ENCODE measurements around the gene HVCN1. TPM values are rescaled to one million over a fixed set of nuclear protein-coding genes. Genes with fewer than 3 reads are reported as not detected.

HVCN1 gene
- total RNA-seq, 1 donor from 2014 or later: 7.6 TPM

GRCh38 chr12:110687396-110688169, 1.3 kb downstream of the HVCN1 start:
- no peak overlapping the region for H3K27ac ChIP-seq
- intact Hi-C loops (cut with DNase I): no loop called here
- H3K4me3 ChIP-seq: no peak overlapping the region
- no peaks in the 10 kb centered on the region for H3K27me3 ChIP-seq
- TF ChIP-seq POLR2A (IDR thresholded peaks at IDR 0.05) (no peak), POLR2AphosphoS5 (IDR thresholded peaks at IDR 0.05; ENCODE audit: insufficient read depth in 1 of 2, low read depth in 1 of 2) (no peak), CTCF (IDR thresholded peaks at IDR 0.05) (no peak)
- H3K9me3 ChIP-seq: no peaks in the 10 kb centered on the region
- H3K4me1 ChIP-seq: peaks cover 26% of the 10 kb centered on the region
- no peak for DNase-seq (ENCODE audit: extremely low spot score in 2 of 2)
- no peaks in the 10 kb centered on the region for H3K36me3 ChIP-seq

GRCh38 chr12:110686294-110686903, 2.5 kb downstream of the HVCN1 start:
- no peak for DNase-seq (ENCODE audit: extremely low spot score in 2 of 2)

GRCh38 chr12:110684312-110684836, 4.5 kb downstream of the HVCN1 start:
- H3K36me3 ChIP-seq: no peaks in the 10 kb centered on the region
- TF ChIP-seq POLR2A (IDR thresholded peaks at IDR 0.05) (no peak), CTCF (IDR thresholded peaks at IDR 0.05) (no peak), POLR2AphosphoS5 (IDR thresholded peaks at IDR 0.05; ENCODE audit: insufficient read depth in 1 of 2, low read depth in 1 of 2) (no peak)
- H3K9me3 ChIP-seq: no peaks in the 10 kb centered on the region
- no peak overlapping the region for H3K27ac ChIP-seq
- H3K27me3 ChIP-seq: no peaks in the 10 kb centered on the region
- DNase-seq (ENCODE audit: extremely low spot score in 2 of 2): no peak
- intact Hi-C loops (cut with DNase I): no loop called here
- H3K4me3 ChIP-seq: no peak overlapping the region
- peaks cover 15% of the 10 kb centered on the region for H3K4me1 ChIP-seq

More at GRCh38 chr12:110686294-110686903, 2.5 kb downstream of the HVCN1 start:
- Histone ChIP-seq H3K4me3 (no peak overlapping the region), H3K27ac (no peak overlapping the region), H3K36me3 (no peaks in the 10 kb centered on the region), H3K27me3 (no peaks in the 10 kb centered on the region), H3K9me3 (no peaks in the 10 kb centered on the region), H3K4me1 (peaks cover 26% of the 10 kb centered on the region)
- TF ChIP-seq POLR2AphosphoS5 (IDR thresholded peaks at IDR 0.05; ENCODE audit: insufficient read depth in 1 of 2, low read depth in 1 of 2) (no peak), POLR2A (IDR thresholded peaks at IDR 0.05) (no peak), CTCF (IDR thresholded peaks at IDR 0.05) (no peak)
- intact Hi-C loops (cut with DNase I): no loop called here

DNA sequence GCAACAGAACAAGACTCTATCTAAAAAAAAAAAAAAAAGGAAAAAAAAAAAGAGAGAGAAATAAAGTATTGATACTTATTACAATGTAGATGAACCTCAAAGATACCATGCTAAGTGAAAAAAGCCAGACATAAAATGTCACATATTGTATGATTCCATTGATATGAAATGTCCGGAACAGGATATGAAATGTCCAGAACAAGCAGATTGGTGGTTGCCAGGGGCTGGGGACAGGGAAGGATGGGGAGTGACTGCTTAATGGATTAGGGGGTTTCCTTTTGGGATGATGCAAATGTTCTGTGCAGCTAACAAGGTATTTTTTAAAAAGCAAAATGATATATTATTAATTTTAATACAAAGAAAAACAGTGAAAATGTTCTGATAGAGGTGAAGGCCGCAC, 5.0 kb downstream of the HVCN1 start:
- no peak overlapping the region for H3K4me3 ChIP-seq
- H3K9me3 ChIP-seq: no peaks in the 10 kb centered on the region
- H3K27ac ChIP-seq: no peak overlapping the region
- no peaks in the 10 kb centered on the region for H3K27me3 ChIP-seq
- intact Hi-C loops (cut with DNase I): no loop called here
- no peak for DNase-seq (ENCODE audit: extremely low spot score in 2 of 2)
- H3K4me1 ChIP-seq: peaks cover 11% of the 10 kb centered on the region
- TF ChIP-seq POLR2A (IDR thresholded peaks at IDR 0.05): no peak
- TF ChIP-seq POLR2AphosphoS5 (IDR thresholded peaks at IDR 0.05; ENCODE audit: insufficient read depth in 1 of 2, low read depth in 1 of 2): no peak
- no peak for TF ChIP-seq CTCF (IDR thresholded peaks at IDR 0.05)
- no peaks in the 10 kb centered on the region for H3K36me3 ChIP-seq

- H3K4me1 ChIP-seq: no peaks in the 10 kb centered on the region
- no peak overlapping the region for H3K27ac ChIP-seq
- H3K36me3 ChIP-seq: no peaks in the 10 kb centered on the region
- no peak for DNase-seq (ENCODE audit: extremely low spot score in 2 of 2)
- no peaks in the 10 kb centered on the region for H3K9me3 ChIP-seq
- intact Hi-C loops (cut with DNase I): no loop called here
- no peak overlapping the region for H3K4me3 ChIP-seq
- H3K27me3 ChIP-seq: no peaks in the 10 kb centered on the region
- TF ChIP-seq CTCF (IDR thresholded peaks at IDR 0.05) (no peak), POLR2AphosphoS5 (IDR thresholded peaks at IDR 0.05; ENCODE audit: insufficient read depth in 1 of 2, low read depth in 1 of 2) (no peak), POLR2A (IDR thresholded peaks at IDR 0.05) (no peak)
Observed at GRCh38 chr12:110680032-110680431, 8.9 kb downstream of the HVCN1 start.
